Hepatocyte (in vitro differentiated cells): Measurements from ENCODE around the gene PAH. TPM values are rescaled to one million over a fixed set of nuclear protein-coding genes. Genes with fewer than 3 reads are reported as not detected.
A peak's percentile ranks its signal among the peaks of the same experiment; 100 is the strongest.

ENCODE experiments used
- DNase-seq: peaks from one replicate; pipeline ENCODE4 v3.0.0-alpha.2; 2016; ENCODE audit warnings: low spot score
- H2AFZ ChIP-seq: fragments of 200-600 bp; sonication (generic); 2 replicates; pipeline ENCODE4 v1.6.0; 2016; ENCODE audit warnings: antibody characterized with exemption, mild to moderate bottlenecking
- H3K27ac ChIP-seq: fragments of 200-600 bp; sonication (generic); 2 replicates; pipeline ENCODE4 v1.5.1; 2016; ENCODE audit warnings: mild to moderate bottlenecking
- H3K27me3 ChIP-seq: fragments of 200-600 bp; sonication (generic); 2 replicates; pipeline ENCODE4 v1.6.1; 2016
- H3K36me3 ChIP-seq: fragments of 200-600 bp; sonication (generic); replicated peaks from 2 replicates; pipeline ENCODE4 v1.5.1; 2016; ENCODE audit warnings: low read depth; ENCODE audit not compliant: insufficient read depth
- H3K4me1 ChIP-seq: fragments of 200-600 bp; sonication (generic); 2 replicates; pipeline ENCODE4 v1.5.1; 2016; ENCODE audit warnings: mild to moderate bottlenecking, moderate library complexity; ENCODE audit not compliant: insufficient read depth
- H3K4me2 ChIP-seq: fragments of 200-600 bp; sonication (generic); 2 replicates; pipeline ENCODE4 v1.6.0; 2016
- H3K4me3 ChIP-seq: fragments of 200-600 bp; sonication (generic); 2 replicates; pipeline ENCODE4 v1.5.1; 2016; ENCODE audit warnings: mild to moderate bottlenecking
- H3K79me2 ChIP-seq: fragments of 200-600 bp; sonication (generic); 2 replicates; pipeline ENCODE4 v1.6.0; 2017; ENCODE audit warnings: mild to moderate bottlenecking
- H3K9me2 ChIP-seq: fragments of 200-600 bp; sonication (generic); replicated peaks from 2 replicates; pipeline ENCODE4 v1.6.0; 2017; ENCODE audit warnings: mild to moderate bottlenecking; ENCODE audit not compliant: insufficient read depth
- H3K9me3 ChIP-seq: fragments of 200-600 bp; sonication (generic); 2 replicates; pipeline ENCODE4 v1.5.1; 2016; ENCODE audit warnings: low read depth, mild to moderate bottlenecking
- H4K20me1 ChIP-seq: fragments of 200-600 bp; sonication (generic); 2 replicates; pipeline ENCODE4 v1.6.0; 2016; ENCODE audit warnings: mild to moderate bottlenecking; ENCODE audit not compliant: insufficient read depth, poor library complexity, severe bottlenecking
- EZH2 ChIP-seq: fragments of 200-600 bp; sonication (generic); IDR thresholded peaks from 2 replicates; pipeline ENCODE4 v1.6.1; 2016; ENCODE audit warnings: antibody characterized with exemption, mild to moderate bottlenecking, borderline replicate concordance
- EZH2phosphoT487 ChIP-seq: fragments of 200-600 bp; sonication (generic); IDR thresholded peaks from one replicate; pipeline ENCODE4 v1.6.1; 2018; ENCODE audit warnings: antibody characterized with exemption, mild to moderate bottlenecking, low read depth, moderate library complexity; ENCODE audit not compliant: unreplicated experiment, severe bottlenecking
- WGBS: methylation state at CpG from one replicate; pipeline ENCODE4 v1.1.6; 2016; ENCODE audit warnings: low lambda C conversion rate; ENCODE audit errors: missing lambda C conversion rate; 5-methylcytosine and 5-hydroxymethylcytosine counted together
- polyA plus RNA-seq: library from polyadenylated mRNA; unstranded; fragments of >200 nt; fragmentation: Nextera tagmentation; extraction: Ambion mirVana; gene quantifications from 2 replicates; pipeline ENCODE4 v1.2.1, GENCODE V29; 2016
- total RNA-seq: library from RNA; depleted of rRNA; stranded (reverse); fragments of >200 nt; gene quantifications from 2 replicates; pipeline ENCODE4 v1.2.3, GENCODE V29; 2014
- TF ChIP-seq, protein P1 (sequence below): fragments of 200-600 bp; sonication (generic); IDR thresholded peaks from 2 replicates; pipeline ENCODE4 v1.5.1; 2016; ENCODE audit warnings: antibody characterized with exemption, mild to moderate bottlenecking; ENCODE audit not compliant: poor library complexity

PAH gene
- total RNA-seq (203 and 206 TPM in 2 replicates), polyA plus RNA-seq (58.2 and 76.1 TPM in 2 replicates)

DNA sequence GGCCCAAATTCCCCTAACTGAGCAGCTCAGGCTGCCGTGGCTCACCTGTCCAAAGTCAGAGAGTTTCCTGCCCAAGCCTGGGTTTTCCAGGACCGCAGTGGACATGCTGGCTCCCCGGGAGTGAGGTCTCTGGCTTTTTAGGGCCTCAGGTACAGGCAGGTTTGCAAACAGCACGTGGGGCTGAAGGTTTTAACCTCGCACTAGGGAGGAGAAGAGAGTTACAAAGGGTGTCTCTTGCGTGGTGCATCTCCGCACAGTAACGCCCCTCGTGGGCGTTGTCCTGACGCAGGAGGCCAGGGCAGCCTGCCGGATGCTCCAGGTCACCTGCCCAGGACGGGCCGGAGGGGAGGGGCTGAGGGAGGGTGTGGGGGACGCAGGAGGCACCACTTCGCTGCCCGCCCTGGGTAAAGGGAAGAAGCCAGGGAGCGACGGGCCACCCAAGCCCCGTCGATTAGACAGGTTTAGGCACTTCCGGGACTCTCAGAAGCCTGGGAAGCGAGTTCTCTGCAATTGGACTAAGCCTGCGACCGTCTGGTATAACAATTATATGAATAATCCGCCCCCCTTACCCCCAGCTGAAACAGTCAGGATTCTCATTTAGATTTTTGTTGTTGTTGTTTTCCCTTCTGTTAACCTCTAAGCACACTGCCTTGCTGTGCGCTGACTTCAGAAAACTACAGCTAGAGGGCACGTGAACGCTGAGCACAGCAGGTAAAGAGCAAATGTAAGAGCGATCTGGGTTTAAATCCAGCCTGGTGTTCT is at the start of gene PAH:
Gene PAH (minus strand): TSS at position 219 of the 762 bp plus-strand sequence. CDS start 114 bp downstream, at position 105.
- Histone ChIP-seq H3K79me2 (no peaks in the 10 kb centered on the region), H4K20me1 (no peaks in the 10 kb centered on the region), H3K4me3 (no peak within 1 kb of the TSS), H3K27me3 (no peaks in the 10 kb centered on the region), H3K4me2 (peak within 1 kb of the TSS; percentile 70), H3K27ac (peak within 1 kb of the TSS; percentile 79), H3K4me1 (peaks cover 4% of the 10 kb centered on the region), H2AFZ (peak within 1 kb of the TSS; percentile 27), H3K36me3 (no peaks in the 10 kb centered on the region), H3K9me3 (no peaks in the 10 kb centered on the region), H3K9me2 (no peaks in the 10 kb centered on the region)
- peak; percentile 86 for DNase-seq
- TF ChIP-seq, protein P1, sequence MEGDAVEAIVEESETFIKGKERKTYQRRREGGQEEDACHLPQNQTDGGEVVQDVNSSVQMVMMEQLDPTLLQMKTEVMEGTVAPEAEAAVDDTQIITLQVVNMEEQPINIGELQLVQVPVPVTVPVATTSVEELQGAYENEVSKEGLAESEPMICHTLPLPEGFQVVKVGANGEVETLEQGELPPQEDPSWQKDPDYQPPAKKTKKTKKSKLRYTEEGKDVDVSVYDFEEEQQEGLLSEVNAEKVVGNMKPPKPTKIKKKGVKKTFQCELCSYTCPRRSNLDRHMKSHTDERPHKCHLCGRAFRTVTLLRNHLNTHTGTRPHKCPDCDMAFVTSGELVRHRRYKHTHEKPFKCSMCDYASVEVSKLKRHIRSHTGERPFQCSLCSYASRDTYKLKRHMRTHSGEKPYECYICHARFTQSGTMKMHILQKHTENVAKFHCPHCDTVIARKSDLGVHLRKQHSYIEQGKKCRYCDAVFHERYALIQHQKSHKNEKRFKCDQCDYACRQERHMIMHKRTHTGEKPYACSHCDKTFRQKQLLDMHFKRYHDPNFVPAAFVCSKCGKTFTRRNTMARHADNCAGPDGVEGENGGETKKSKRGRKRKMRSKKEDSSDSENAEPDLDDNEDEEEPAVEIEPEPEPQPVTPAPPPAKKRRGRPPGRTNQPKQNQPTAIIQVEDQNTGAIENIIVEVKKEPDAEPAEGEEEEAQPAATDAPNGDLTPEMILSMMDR = peak; percentile 25
- TF ChIP-seq EZH2phosphoT487 = no peak
- 6% methylated on average over 29 of the region's 30 CpGs for WGBS

DNA sequence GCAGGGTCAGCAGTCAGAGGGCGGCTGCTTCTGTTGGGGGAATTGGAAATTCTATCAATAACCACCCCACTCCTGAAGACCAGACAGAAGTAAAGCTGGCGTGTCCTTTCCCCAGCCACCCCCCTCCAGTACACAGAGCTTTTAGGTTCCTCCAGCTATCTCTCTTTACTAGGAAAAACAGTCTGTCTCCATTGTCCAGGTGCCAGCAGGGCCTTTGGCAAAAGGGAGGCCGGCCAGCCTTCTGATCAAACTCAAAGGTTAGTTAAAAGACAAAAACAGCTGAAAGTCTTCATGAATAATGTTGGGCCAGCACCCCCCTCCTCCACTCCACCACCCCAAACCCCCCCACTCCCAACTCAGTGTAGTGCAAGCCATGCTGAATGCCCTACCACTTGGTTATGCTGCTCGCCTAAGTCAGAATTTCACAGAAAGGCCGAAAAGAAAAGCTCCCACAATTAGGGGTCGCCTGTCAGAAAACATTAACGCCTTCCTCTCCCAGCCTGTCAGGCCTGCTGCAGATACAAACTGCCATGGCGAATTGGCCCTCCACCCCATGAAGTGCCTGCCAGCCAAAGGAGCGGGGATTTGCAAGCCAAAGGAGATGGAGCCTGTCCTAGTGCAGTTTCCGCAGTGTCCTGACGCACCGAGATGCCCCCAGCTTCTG is 49.3 kb upstream of the PAH start:
- H3K4me2 ChIP-seq = no peak overlapping the region

DNA sequence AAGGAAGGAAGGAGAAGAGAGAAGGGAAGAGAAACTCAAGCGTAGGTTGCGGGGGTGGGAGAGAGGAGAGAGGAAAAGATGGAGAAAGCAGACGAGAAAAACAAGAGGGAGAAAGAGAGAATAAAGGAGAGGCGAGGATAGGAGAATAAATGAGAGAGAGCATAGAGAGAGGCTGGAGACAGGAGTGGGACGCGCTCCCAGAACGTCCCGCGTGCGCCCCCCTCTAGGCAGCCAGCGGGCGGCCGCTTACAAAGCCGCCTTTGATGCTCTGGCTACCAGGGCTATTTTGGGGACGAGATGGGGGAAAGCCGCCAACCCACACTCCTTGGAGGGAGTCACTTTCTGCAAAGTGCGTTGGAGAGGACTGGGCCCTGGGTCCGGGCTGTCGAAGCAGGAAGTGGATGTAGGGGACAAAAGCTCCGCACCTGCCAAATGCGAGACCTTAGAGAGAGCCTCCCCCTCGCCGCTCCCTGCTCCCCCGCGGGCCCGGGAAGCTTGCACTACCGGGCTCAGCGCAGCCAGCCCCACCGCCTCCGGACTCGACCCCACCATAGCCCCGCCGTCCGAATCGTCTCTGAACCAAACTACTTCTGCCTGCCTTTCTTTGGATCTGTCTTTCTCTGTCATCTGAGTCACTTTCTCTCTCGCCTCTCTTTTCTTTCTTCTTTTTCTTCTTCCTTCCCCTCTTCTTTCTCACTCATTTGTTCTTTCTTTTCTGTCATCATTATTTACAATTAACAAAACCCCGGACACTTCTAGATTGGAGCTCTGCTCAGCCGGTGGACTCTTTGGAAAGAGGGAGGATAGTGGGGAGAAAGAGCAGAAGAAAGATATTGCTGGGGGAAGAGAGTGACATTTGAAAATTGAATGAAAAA is 48.5 kb upstream of the PAH start:
- Histone ChIP-seq H3K36me3 (no peaks in the 10 kb centered on the region), H2AFZ (peak overlapping the region; percentile 48), H3K9me2 (no peaks in the 10 kb centered on the region), H3K4me2 (peak overlapping the region; percentile 72), H3K9me3 (no peaks in the 10 kb centered on the region), H3K4me1 (peaks cover 4% of the 10 kb centered on the region), H3K27ac (no peak overlapping the region), H4K20me1 (no peaks in the 10 kb centered on the region), H3K4me3 (no peak overlapping the region), H3K79me2 (no peaks in the 10 kb centered on the region), H3K27me3 (peaks cover 97% of the 10 kb centered on the region)
- DNase-seq = no peak
- TF ChIP-seq EZH2phosphoT487 (no peak), EZH2 (peak; percentile 27)
- WGBS = 4% methylated on average over 32 of the region's 38 CpGs

More for the DNA sequence above, 49.3 kb upstream of the PAH start:
- Histone ChIP-seq H4K20me1 (no peaks in the 10 kb centered on the region), H3K27me3 (peaks cover 97% of the 10 kb centered on the region), H3K4me3 (no peak overlapping the region), H3K9me3 (no peaks in the 10 kb centered on the region), H3K4me1 (peaks cover 4% of the 10 kb centered on the region), H3K27ac (no peak overlapping the region), H3K79me2 (no peaks in the 10 kb centered on the region), H2AFZ (no peak overlapping the region), H3K36me3 (no peaks in the 10 kb centered on the region), H3K9me2 (no peaks in the 10 kb centered on the region)
- TF ChIP-seq EZH2 (no peak), EZH2phosphoT487 (no peak)
- TF ChIP-seq, protein P1 = no peak
- DNase-seq = no peak
- 23% methylated on average over 12 of the region's 12 CpGs for WGBS
